Astrocyte of the spinal cord (primary cell): ENCODE measurements around the gene TNIK.

Source experiments
- DNase-seq: peaks from one replicate; pipeline ENCODE4 v3.0.0; 2011; ENCODE audit warnings: low read depth, low spot score
- H3K4me3 ChIP-seq: 2 replicates; pipeline ENCODE4 v1.5.1; 2011; ENCODE audit warnings: low read depth, mild to moderate bottlenecking, low read length, moderate library complexity
- CTCF ChIP-seq: IDR thresholded peaks from 2 replicates; pipeline ENCODE4 v1.5.1; 2012; ENCODE audit warnings: low read depth, mild to moderate bottlenecking, low read length, inconsistent platforms
- in situ Hi-C: cut with HindIII; loops from 2 replicates; pipeline ENCODE4 v1.10.0; 2017; ENCODE audit warnings: low sequenced_read_pairs

Gene TNIK

GRCh38 chr3:171230865-171231264 is 229.3 kb downstream of the TNIK start:
- no peak for TF ChIP-seq CTCF
- H3K4me3 ChIP-seq = no peak overlapping the region
- DNase-seq = no peak
- in situ Hi-C loops = no loop called here

DNA sequence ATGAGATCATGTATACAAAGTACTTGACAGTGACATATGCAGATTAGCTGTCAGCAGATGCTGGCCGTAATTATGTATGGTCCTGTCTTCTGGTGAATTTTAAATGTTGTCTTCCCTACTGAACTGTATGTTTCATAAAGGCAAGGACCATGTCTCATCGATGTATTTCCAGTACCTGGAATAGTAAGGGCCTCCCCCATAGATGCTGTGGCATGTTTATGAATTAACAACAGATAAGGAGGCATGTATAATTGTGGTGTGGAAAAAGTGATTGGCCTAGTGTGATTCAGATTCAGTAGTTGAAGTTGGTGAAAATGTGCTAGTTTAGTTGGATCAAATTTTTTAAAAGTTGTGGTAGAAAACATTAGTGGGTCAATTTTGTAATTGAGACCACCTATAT is 231.0 kb downstream of the TNIK start:
- in situ Hi-C loops = no loop called here
- DNase-seq = no peak
- no peak overlapping the region for H3K4me3 ChIP-seq
- no peak for TF ChIP-seq CTCF

DNA sequence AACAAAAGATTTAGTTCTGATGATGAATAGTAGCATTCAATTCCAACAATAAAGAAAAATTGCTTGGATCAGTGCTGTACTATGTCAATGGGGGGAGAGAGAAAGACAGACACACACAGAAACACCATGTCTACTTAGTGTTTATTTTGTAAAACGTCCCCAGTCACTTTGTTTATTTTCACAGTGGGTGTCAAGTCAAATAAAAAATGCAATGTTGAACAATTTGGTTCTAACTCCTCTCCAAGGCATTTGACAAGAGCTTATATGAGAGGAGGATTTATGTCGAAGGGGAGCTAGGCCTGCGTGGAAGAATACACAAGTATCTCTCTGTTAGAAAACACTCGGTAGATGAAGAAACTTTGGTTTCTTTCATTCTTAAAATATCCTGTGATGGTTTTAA is 232.0 kb downstream of the TNIK start:
- no peak overlapping the region for H3K4me3 ChIP-seq
- no peak for TF ChIP-seq CTCF
- in situ Hi-C loops = no loop called here
- peak; percentile 5 for DNase-seq

- H3K4me3 ChIP-seq = no peak overlapping the region
- no peak for DNase-seq
- in situ Hi-C loops = no loop called here
- TF ChIP-seq CTCF = no peak
Observed at GRCh38 chr3:171227828-171228227, 232.4 kb downstream of the TNIK start.

- TF ChIP-seq CTCF = no peak
- in situ Hi-C loops = no loop called here
- no peak for DNase-seq
- H3K4me3 ChIP-seq = no peak overlapping the region
Observed at GRCh38 chr3:171227359-171227758, 232.8 kb downstream of the TNIK start.

DNA sequence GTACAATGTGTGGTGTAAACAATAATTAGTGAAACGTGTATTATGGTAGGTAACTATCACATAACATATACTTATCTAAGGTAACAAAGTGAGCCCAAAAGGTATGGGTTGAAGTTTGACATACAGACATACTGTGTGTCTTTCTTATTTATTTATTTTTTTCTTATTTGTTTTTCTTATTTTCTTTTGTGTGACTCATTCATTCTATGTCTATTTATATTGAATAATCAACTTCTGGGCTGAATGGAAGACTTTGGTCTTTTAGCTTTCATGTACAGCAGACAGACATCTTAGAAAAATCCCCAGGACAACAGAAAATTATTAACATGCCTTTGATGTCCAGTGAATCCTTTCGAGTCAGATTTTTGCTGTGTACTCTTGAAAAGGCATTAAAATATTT is 233.4 kb downstream of the TNIK start:
- in situ Hi-C loops = no loop called here

More for the DNA sequence above, 233.4 kb downstream of the TNIK start:
- H3K4me3 ChIP-seq = no peak overlapping the region
- DNase-seq = no peak
- TF ChIP-seq CTCF = no peak
